Measurements from ENCODE around the gene PIEZO1.

Gene PIEZO1

GRCh38 chr16:88819126-88819525 lies 34.1 kb upstream of the PIEZO1 start:
- peaks cover 13 to 37% (median 26%) of the 10 kb centered on the region in 3 donors for H3K36me3 ChIP-seq

GRCh38 chr16:88818575-88818874 lies 33.5 kb upstream of the PIEZO1 start:
- Histone ChIP-seq H3K27ac (no peak overlapping the region), H3K27me3 (no peaks in the 10 kb centered on the region), H3K4me1 (peaks cover 0 to under 1% (median 0%) of the 10 kb centered on the region in 4 donors), H3K36me3 (peaks cover 13 to 31% (median 26%) of the 10 kb centered on the region in 3 donors), H3K9me3 (no peaks in the 10 kb centered on the region), H3K4me3 (no peak overlapping the region)
- intact Hi-C loops (cut with DNase I; ENCODE audit: low total_unique reads): loop anchor here (10.0 kb wide), 1 partner anchor 244 kb away; the partner anchor contains the start of gene ZC3H18
- no peak for TF ChIP-seq CTCF (IDR thresholded peaks at IDR 0.05)
- DNase-seq: no peak

More at GRCh38 chr16:88819126-88819525, 34.1 kb upstream of the PIEZO1 start:
- intact Hi-C loops (cut with DNase I; ENCODE audit: low total_unique reads): loop anchor here (10.0 kb wide), 1 partner anchor 244 kb away; the partner anchor contains the start of gene ZC3H18
- Histone ChIP-seq H3K27me3 (no peaks in the 10 kb centered on the region), H3K27ac (no peak overlapping the region), H3K4me3 (no peak overlapping the region), H3K4me1 (no peaks in the 10 kb centered on the region), H3K9me3 (no peaks in the 10 kb centered on the region)
- no peak for DNase-seq
- no peak for TF ChIP-seq CTCF (IDR thresholded peaks at IDR 0.05)

GRCh38 chr16:88817785-88818574 lies 33.0 kb upstream of the PIEZO1 start:
- H3K4me3 ChIP-seq: no peak overlapping the region
- H3K27ac ChIP-seq: no peak overlapping the region
- H3K9me3 ChIP-seq: no peaks in the 10 kb centered on the region
- no peak for TF ChIP-seq CTCF (IDR thresholded peaks at IDR 0.05)
- H3K36me3 ChIP-seq: peaks cover 13 to 28% (median 25%) of the 10 kb centered on the region in 3 donors
- no peak for DNase-seq
- H3K27me3 ChIP-seq: no peaks in the 10 kb centered on the region
- H3K4me1 ChIP-seq: peaks cover 0 to 6% (median 4%) of the 10 kb centered on the region in 4 donors
- intact Hi-C loops (cut with DNase I; ENCODE audit: low total_unique reads): loop anchor here (10.0 kb wide), 1 partner anchor 243 kb away; the partner anchor contains the start of gene ZC3H18

- peaks cover 3 to 17% (median 14%) of the 10 kb centered on the region in 3 donors for H3K36me3 ChIP-seq
- no peak overlapping the region for H3K4me3 ChIP-seq
- no peaks in the 10 kb centered on the region for H3K27me3 ChIP-seq
- H3K4me1 ChIP-seq: peaks cover 0 to 13% (median 10%) of the 10 kb centered on the region in 4 donors
- intact Hi-C loops (cut with DNase I; ENCODE audit: low total_unique reads): loop anchor here (10.0 kb wide), 1 partner anchor 242 kb away; the partner anchor contains the start of gene ZC3H18
- no peak for TF ChIP-seq CTCF (IDR thresholded peaks at IDR 0.05)
- no peak overlapping the region for H3K27ac ChIP-seq
- no peak for DNase-seq
- H3K9me3 ChIP-seq: no peaks in the 10 kb centered on the region
Observed at GRCh38 chr16:88816736-88817535, 31.9 kb upstream of the PIEZO1 start.

GRCh38 chr16:88815901-88816589 lies 31.0 kb upstream of the PIEZO1 start:
- TF ChIP-seq CTCF (IDR thresholded peaks at IDR 0.05): peak; percentile 36 to 52
- Histone ChIP-seq H3K4me1 (peaks cover 0 to 15% (median 11%) of the 10 kb centered on the region in 4 donors), H3K27me3 (no peaks in the 10 kb centered on the region), H3K4me3 (no peak overlapping the region), H3K36me3 (peaks cover 0 to 8% (median 6%) of the 10 kb centered on the region in 3 donors), H3K27ac (no peak overlapping the region), H3K9me3 (no peaks in the 10 kb centered on the region)
- no peak for DNase-seq
- intact Hi-C loops (cut with DNase I; ENCODE audit: low total_unique reads): loop anchor here (10.0 kb wide), 1 partner anchor 241 kb away; the partner anchor contains the start of gene ZC3H18

All from tibial artery (tissue), 4 donors.